HG02973 (cell line): ENCODE data around the gene KDM5B.
A peak's percentile ranks its signal among the peaks of the same experiment; 100 is the strongest.
"Not testable (repeated sequence)": the region's sequence is repeated elsewhere in the genome, so short reads cannot be mapped to it uniquely, and the experiment has no call there.

Experiments used
- ATAC-seq: cut with Tn5 transposase; IDR thresholded peaks from one replicate; pipeline ENCODE4 v1.9.1; 2021; ENCODE audit warnings: moderate library complexity; ENCODE audit not compliant: unreplicated experiment

KDM5B gene

DNA sequence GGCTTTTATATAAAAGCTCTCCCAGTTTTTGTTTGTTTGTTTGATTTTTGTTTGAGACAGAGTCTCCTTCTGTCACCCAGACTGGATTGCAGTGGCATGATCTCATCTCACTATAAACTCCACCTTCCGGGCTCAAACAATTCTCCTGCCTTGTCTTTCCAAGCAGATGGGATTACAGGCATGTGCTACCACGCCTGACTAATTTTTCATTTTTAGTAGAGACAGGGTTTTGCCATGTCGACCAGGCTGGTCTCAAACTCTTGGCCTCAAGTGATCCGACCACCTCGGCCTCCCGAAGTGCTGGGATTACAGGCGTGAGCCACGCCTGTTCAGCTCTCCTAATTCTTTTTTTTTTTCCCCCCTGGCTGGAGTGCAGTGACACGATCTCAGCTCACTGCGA, 6.9 kb upstream of the KDM5B start:
- no peak for ATAC-seq

DNA sequence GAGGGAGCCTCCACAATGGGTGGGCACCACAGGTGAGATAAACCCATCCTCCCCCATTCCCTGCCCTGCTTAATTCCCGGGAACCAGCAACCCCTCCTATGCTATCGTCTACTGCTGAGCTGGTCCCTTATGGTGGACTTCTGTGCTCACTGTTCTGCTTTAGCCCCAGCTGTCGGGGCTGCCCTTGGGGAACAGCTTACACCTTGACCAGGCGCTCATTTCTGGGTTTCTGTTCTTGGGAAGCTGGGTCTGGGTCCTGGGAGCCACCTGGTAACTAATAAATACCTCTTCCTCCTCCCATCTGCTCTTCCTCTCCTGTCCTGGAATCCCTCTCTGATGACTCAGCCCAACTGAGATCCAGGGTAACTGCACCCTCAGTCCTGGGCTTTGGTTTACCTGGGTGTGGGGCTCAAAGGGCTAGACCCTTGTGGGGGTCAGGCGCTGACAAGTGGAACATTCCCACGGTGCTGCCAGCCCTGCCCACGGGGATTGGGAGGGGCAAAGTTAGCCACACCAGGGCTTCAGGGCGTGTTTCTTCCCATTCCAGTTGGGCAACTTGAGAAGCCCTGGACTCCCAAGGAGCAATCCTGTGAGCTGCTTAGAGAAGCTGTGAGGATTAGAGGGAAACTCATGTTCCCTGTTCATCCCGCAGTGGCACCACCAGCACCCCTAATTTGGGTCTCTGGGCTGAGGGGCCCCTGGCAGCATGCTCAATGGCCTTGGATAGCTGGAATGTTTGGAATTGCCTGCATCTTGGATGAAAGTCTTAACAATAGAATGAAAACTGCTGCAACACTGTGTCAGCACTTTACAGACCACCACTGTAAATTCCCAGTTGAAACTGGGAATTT, 4.2 kb upstream of the KDM5B start:
- no peak for ATAC-seq

DNA sequence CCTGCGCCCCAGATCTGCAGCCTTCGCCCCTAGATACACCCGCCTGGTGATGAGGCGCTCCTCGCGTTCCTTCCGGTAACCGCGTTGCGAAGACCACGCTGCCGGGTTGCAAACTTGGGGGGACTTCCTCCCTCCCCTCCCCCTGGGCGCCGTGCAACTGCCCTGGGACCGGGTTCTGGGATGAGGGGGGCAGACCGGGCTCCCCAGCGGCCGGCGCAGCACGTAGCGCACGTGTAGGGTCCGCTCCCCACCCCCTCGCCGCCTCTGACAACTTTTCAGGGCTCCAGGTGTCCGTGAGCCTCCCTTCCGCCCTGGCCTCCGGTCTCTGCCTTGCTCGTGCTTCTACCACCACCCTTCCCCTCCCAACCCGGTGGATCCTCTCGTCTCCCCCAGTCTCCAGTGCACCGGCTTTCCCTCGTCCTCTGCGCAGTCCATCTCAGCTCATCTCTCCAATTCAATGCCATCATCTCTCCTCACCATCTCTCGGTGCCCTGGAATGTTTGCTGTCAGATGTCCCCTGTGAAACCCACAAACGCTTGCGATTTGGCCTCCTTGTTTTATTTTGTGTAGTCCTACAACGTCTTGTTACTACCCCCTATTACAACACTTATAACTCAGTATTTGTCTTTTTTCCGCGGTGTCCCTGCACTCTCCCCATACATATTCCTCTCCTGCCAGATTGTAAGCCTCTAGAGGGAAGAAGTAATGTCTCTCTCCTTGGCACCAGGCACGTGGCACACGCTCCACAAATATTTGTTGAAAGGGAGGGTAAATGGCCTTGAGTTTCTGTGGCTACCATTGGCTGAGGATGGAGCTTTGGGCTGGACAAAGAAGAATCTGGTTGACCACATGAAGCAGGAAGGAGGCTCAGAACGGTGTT, 3.3 kb upstream of the KDM5B start:
- no peak for ATAC-seq

DNA sequence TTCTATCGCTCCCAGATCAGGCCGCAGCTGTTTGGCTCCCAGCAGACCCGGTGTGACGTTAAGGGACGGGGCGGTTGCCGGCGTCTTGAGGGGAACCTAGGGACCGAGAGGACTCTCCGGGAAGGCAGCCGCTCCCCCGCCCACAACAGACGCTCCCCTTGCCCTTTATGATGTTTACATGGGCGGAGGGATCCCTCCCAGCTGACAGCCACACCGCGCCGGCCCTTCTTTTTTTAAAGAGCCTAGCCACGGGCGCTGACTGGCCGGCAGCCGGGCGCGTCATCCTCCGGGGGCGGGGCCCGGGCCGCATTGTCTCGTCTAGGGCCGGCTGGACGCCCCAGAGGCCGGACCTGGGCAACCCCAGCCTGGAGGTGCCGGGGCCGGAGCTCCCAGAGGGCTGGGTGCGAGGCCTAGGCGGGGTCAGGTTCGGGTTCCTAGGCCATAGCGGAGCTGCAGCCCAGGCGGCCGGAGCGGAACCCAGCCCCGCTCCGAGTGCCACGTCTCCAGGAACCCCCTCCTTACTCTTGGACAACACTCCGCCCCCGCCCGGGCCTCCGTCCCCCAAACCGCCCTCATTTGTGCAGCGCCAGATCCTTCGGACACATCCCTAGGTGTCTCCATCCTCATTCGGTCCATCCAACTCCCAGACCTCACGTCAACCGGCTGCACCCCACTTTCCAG, 2.5 kb upstream of the KDM5B start, which contains the start of gene PCAT6:
PCAT6 (plus strand) TSS at position 340 of the 681 bp plus-strand sequence.
- peak; percentile 68 for ATAC-seq

DNA sequence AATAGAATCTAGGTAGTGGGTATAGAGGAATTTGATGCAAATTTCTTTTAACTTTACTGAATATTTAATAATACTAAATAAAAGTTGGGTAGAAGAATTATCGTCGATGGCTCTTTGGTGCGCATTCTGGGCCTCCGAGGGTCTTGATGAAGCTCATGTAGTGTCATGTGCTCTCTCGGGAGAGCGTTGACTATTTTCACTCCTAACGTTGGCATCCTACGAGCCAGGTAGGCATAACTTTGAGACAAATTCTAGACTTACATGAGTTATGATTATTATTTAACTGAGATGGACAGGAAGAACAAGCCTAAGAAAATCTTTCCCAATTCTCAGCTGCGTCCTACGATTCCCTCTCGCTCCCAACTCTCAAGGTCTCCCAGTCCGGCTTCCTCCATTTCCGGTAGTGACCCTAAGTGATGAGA, 2.0 kb upstream of the KDM5B start:
- ATAC-seq = no peak

DNA sequence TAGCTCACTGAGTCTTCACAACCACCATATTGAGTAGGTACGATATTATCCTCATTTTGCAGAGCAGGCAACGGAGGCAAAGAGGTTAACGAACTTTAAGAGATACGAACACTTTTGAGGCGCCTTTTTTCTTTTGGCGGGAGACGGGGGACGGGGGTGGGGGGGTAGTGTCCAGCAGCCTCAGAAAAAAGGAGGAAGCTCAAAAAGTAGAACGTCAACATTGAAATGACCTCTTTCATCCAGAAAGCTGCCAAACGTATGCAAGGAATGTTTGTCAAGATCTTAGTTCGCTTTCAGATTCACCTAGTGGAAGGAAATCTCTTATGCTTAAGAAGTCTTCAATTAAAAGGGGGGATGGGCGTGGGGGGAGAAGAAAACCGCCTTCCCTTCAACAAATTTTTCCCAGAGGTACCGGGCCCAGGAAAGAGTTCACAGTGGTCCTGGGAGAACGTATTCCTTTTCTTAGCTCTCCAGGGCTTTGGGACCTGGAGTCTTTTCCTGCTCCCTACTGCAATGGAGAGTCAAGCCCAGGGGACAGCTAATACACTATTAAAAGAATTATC, 1.5 kb upstream of the KDM5B start:
- no peak for ATAC-seq

DNA sequence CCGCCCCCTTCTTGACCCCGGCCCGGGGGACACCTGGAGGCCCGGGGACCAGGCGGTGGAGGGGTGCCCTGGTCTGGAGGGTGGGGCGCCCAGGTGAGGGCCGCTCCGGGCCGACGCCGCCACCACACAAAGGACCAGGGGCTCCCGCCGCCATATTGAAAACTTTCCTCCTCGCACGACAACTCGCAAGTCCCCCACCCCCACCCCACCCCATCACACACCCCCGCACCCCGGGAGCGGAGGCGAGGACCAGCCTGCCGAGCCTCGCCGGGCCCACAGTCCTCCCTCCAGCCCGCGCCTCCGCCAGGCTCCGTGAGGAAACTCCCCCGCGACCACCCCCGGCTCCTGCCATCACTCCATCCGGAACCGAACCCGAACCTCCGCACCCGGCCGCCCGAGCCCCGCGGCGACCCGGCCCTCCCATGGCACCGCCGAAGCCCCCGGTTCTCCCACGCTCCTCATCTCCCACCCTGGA, 733 bp downstream of the KDM5B start:
- ATAC-seq = no peak

DNA sequence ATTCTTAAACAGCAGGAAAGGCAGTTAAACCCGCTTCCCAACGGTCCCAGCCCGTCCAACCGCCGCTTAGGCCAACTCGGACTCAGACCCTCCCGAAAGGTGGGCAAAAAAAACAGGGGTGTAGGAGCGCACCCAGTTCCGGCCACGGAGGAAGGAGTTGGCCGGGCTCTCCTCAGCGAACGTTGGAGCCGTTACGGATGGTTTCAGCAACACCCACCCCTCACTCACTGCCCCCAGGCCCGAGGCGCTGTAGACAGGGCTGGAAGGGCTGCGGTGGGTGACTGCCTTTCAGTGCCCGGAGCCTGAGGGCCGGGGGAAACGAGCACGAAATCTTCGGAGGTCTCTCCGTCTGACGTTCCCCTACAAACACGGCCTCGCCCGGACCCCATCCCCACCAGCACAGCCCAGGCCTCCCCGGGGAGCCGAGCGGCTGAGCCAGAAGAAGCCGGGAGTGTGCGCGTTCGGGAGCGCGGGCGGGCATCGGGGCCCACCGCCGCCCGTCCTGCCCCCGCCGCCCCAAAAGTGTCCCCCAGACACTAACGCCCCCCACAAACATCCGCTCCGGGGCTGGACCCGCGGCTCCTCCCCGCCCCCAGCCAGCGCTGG, 1.3 kb downstream of the KDM5B start:
- no peak for ATAC-seq

DNA sequence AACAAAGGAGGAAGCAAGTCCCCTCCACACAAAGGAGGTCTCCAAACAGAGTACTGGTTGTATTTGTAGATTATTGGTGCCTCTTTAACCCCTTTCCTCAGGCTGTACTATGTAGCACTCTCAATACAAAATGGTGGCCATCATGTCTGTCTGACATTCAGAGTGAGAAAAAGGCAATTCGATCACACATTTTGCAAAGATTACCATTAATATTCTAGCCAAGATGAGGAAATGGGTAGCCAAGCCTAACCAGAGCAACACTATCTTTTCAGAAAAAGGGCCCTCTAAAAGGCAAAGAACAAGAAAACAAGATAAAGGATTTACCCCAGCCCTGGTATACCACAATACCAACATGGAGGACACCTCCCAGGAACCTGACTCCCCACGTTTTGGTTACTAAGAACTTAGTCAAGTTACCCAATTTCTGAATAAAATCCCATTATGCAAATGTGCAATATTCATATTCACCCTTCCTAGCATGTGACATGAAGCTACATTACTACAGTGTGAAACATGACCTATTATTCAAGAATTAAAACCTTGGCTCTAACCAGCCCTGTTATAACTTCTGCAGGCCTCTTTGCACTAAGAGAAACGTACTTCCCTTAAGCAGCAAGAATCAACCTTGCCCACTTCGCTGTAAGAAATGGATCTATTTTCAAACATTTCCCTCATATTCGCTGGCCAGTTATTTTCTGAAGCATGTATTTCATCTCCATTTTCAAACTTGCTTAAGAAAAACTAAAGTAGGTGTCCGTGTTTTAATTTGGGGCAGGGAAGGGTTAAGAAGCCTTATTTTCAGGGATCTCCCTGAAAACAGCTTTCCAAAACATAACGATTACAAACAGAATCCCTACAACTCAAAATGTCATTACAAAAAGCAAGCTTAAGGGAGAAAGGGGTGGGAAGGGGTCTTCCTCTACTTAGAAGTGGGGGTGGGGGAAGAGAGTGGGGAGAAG, 2.1 kb downstream of the KDM5B start:
- no peak for ATAC-seq

DNA sequence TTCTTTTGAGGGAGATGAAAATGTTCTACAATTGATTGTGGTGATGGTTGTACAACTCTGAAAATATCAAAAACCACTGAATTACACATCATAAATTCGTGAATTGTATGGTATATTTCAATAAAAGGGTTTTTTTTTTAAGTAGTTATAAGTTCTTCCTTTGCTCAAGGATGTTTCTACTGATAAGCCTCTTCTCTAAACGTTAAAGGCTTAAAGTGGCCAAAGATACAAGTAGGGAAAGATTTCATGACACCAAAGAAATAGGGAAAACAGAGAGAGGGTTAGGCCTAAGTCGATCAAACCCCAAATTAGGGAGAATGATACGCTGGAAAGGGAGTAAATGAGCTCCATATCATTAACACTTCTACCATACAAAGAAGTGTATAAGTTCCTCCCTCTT, 4.1 kb downstream of the KDM5B start:
- ATAC-seq = no peak

DNA sequence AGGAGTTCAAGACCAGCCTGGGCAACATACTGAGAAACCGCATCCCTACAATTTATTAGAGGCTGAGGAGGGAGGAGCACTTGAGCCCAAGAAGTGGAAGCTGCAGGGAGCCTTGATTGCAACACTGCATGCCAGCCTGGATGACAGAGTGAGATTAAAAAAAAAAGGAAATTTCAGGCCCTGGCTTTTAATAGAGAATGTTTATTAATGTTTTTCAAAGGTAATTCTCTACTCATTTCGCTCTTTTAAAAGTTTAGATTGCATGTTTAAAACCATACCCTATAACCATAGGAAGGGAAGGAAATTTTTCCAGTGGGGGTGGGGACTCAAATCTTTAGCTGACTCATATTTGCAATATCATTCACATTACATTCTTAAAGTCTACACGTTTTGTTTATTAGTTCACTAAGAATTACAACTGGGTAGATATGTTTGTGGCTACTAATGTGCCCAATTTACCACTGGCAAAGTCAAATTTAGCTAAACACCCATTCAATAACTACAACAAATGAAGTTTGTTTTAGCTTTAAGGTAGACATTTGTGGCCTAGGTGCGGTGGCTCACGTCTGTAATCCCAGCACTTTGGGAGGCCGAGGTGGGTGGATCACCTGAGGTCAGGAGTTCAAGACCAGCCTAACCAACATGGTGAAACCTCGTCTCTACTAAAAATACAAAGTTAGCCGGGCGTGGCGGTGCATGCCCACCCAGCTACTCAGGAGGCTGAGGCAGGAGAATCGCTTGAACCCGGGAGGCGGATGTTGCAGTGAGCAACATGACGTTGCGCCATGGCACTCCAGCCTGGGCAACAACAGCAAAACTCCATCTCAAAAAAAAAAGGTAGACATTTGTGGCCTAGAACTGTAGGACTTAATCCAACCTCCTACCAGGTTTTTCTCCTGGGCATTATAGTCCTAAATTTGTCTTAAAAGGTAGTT, 5.0 kb downstream of the KDM5B start:
- no peak for ATAC-seq

DNA sequence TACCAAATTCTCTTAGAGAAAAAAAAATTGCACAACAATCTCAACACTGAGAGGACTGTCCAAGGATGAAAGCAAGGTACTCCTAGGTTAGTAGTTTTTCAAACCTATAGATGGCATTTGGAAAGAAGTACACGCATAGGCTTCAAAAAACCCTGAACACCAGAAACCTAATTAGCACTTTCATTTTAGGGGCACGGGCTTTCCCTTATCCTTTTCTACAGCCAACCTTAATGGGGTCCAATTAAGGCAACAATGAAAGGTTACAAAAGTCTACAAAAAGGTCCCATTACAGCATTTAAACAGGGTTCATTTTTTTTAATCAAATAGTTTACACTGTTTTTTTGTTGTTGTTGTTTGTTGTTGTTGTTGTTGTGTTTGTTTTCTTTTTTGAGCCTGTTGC, 6.2 kb downstream of the KDM5B start:
- ATAC-seq = no peak

DNA sequence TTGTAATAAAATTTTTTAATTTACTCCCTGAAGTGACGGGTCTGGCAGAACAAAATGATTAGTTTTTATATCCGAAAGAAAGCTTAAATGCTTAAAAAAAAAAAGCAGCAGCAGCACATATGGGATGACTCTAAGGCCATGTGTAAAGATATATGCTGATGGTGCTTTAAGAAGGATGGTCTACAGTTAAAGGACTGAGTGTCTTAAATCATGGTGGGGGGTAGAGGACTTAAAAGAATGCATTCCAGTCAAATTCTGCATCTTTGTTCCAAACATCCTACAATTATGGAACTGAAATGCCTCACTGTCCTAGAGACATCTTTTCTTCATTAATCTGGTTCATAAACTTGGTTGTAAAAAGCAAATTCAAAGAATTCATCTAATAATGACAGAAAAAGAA, 7.0 kb downstream of the KDM5B start:
- no peak for ATAC-seq

DNA sequence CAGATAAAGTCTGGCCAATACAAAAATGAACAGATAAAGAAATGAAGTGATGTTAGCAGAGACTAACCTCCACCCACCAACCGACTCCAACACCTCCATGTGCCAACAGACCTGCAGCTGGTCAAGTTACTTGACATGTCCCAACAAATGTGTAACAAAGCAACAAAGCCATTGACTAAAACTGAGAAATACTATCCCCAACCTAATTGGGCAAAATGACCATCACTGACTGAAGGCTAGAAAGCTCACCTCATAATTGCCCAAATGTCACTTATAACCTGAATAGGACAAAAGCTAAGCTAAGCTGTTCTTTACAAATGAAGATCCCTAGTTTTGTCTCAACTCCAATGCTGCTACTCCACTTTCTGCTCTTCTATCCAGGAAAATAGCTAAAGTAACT, 7.5 kb downstream of the KDM5B start:
- ATAC-seq = no peak

DNA sequence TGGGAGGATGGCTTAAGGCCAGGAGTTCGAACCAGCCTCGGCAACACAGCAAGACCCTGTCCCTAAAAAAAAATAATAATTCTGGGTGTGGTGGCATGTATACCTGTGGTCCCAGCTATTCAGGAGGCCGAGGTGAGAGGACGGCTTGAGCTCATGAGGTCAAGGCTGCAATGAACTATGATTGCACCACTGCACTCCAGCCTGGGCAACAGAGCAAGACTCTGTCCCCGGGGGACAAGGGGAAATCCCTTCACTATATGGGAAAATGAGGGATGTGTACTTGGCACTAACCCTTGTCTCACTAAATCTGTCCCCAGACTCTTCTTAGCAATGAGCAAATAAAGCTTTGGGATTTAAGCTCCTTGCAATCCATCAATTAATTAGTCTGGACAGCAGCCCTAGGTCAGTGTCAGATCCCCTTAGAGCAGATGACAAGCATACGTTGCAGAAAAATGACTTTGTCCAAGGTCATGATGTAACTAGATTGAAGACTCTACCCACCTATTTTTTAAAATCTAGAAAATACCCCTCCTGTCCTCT, 9.4 kb downstream of the KDM5B start:
- ATAC-seq = no peak

DNA sequence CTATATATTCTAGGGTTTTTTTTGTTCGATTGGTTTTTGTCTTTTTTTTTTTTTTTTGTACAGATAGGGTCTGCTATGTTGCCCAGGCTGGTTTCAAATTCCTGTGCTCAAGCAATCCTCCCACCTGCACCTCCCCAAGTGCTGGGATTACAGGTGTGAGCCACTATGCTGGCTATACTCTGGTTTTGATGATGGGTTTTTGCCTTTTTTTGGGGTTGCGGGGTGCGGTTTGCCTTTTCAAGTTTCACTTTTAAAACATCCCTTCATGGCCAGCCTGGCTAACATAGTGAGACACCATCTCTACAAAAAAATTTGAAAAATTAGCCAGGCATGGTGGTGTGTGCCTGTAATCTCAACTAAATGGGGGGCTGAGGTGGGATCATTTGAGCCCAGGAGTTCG, 10.0 kb downstream of the KDM5B start:
- ATAC-seq = no peak

DNA sequence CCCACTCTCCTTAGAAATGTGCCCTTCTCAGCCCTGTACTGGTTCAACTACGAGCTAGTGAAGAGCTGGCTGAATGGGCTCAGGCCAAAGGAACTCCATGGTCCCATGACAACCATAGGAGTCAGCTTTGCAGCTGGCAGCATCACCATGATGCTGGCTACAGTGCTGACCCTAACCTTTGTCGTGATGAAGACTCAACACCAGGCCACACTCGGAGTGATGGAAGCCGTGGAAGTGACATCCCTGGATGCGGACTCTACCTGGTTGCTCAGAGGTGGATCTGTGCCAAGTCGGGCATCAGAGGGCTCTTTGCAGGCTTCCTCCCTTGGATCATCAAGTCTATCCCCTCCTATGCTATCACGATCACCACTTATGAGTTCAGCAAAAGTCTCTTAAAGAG, 11.6 kb downstream of the KDM5B start:
- no peak for ATAC-seq

DNA sequence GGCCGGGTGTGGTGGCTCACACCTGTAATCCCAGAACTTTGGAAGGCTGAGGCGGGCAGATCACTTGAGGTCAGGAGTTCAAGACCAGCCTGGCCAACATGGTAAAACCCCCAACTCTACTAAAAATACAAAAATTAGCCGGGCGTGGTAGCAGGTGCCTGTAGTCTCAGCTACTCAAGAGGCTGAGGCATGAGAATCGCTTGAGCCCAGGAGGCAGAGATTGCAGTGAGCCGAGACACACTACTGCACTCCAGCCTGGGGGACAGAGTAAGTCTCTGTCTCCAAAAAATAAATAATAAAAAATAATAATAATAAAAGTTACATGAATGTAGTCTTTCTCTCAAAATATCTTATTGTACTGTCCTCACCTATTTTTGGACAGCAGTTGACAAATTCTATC, 13.3 kb downstream of the KDM5B start:
- not testable (repeated sequence) for ATAC-seq
